OCI-LY7 (cell line): ENCODE results near the gene CORO2B. TPM values are rescaled to one million over a fixed set of nuclear protein-coding genes. Genes with fewer than 3 reads are reported as not detected.

Source experiments
- BruUV-seq: library from RNA; stranded (reverse); fragments of 400-500 nt; replicated peaks from 2 replicates; lab custom pipeline; 2021; lab: Mats Ljungman, UMichigan
- CTCF ChIA-PET: fragments of 300-600 bp; sonication (Branson Sonifier 250); formaldehyde crosslinking; loops from one replicate; lab custom pipeline; 2022; ENCODE audit warnings: antibody characterized with exemption; ENCODE audit not compliant: unreplicated experiment; lab: Charles Lee
- POLR2A ChIA-PET: fragments of 300-600 bp; sonication (Branson Sonifier 250); formaldehyde crosslinking; loops from one replicate; lab custom pipeline; 2022; ENCODE audit warnings: antibody characterized with exemption; lab: Charles Lee
- DNase-seq: peaks from one replicate; pipeline ENCODE4 v3.0.0-alpha.2; 2015; ENCODE audit warnings: low spot score
- H2AFZ ChIP-seq: fragments of 200-600 bp; sonication (generic), shearing (Covaris generic); 2 replicates; pipeline ENCODE4 v1.6.1; 2014; ENCODE audit warnings: mild to moderate bottlenecking, antibody characterized with exemption, low read length, moderate library complexity
- H3K27ac ChIP-seq: fragments of 200-600 bp; sonication (generic); 2 replicates; pipeline ENCODE4 v1.5.1; 2014; ENCODE audit warnings: mixed run types, low read depth, mild to moderate bottlenecking, moderate library complexity, low read length, inconsistent platforms; ENCODE audit not compliant: poor library complexity, severe bottlenecking
- H3K36me3 ChIP-seq: fragments of 200-600 bp; sonication (generic); 2 replicates; pipeline ENCODE4 v1.6.1; 2014; ENCODE audit warnings: mild to moderate bottlenecking, antibody characterized with exemption, low read length, moderate library complexity, mixed read lengths; ENCODE audit not compliant: insufficient read depth
- H3K4me1 ChIP-seq: fragments of 200-600 bp; sonication (generic); 2 replicates; pipeline ENCODE4 v1.5.1; 2014; ENCODE audit warnings: mild to moderate bottlenecking, low read length; ENCODE audit not compliant: insufficient read depth, poor library complexity, severe bottlenecking
- H3K4me2 ChIP-seq: fragments of 200-600 bp; sonication (generic); 2 replicates; pipeline ENCODE4 v1.6.1; 2014; ENCODE audit warnings: mild to moderate bottlenecking, low read length
- H3K4me3 ChIP-seq: fragments of 200-600 bp; sonication (generic); 2 replicates; pipeline ENCODE4 v1.5.1; 2014; ENCODE audit warnings: mild to moderate bottlenecking, low read depth, low read length; ENCODE audit not compliant: poor library complexity, severe bottlenecking
- H3K79me2 ChIP-seq: fragments of 200-600 bp; sonication (generic); 2 replicates; pipeline ENCODE4 v1.6.1; 2016; ENCODE audit warnings: low read depth, mild to moderate bottlenecking, low read length, moderate library complexity, mixed read lengths; ENCODE audit not compliant: insufficient read depth
- H3K9me2 ChIP-seq: fragments of 200-600 bp; sonication (generic); 2 replicates; pipeline ENCODE4 v1.6.1; 2016; ENCODE audit warnings: mild to moderate bottlenecking, low read length, mixed read lengths; ENCODE audit not compliant: insufficient read depth
- H3K9me3 ChIP-seq: fragments of 200-600 bp; sonication (generic); 2 replicates; pipeline ENCODE4 v1.6.1; 2014; ENCODE audit warnings: mild to moderate bottlenecking, mixed run types, low read length, mixed read lengths
- H4K20me1 ChIP-seq: fragments of 200-600 bp; sonication (generic); 2 replicates; pipeline ENCODE4 v1.6.1; 2014; ENCODE audit warnings: mild to moderate bottlenecking, antibody characterized with exemption, low read length, moderate library complexity, mixed read lengths; ENCODE audit not compliant: insufficient read depth
- CTCF ChIP-seq: fragments of 200-600 bp; sonication (generic); conservative IDR thresholded peaks from 2 replicates; pipeline ENCODE4 v1.5.1; 2014; ENCODE audit warnings: mild to moderate bottlenecking, antibody characterized with exemption, low read length, moderate library complexity, mixed read lengths
- EZH2phosphoT487 ChIP-seq: fragments of 200-600 bp; sonication (generic); IDR thresholded peaks from 2 replicates; pipeline ENCODE4 v1.6.1; 2018; ENCODE audit warnings: low read depth, borderline replicate concordance, mild to moderate bottlenecking, mixed run types, antibody characterized with exemption, low read length, moderate library complexity, mixed read lengths
- intact Hi-C: fragments of 100-400 bp; cut with micrococcal nuclease; formaldehyde crosslinking; loops from one replicate; pipeline ENCODE4 v1.10.0; 2022; ENCODE audit not compliant: unreplicated experiment
- total RNA-seq, 2 experiments: library from RNA; depleted of rRNA in 1 of 2; stranded (reverse); fragments of >200 nt in 1 of 2; shearing (Covaris generic) in 1 of 2; gene quantifications; 2 replicates each; pipeline ENCODE4 v1.2.3, GENCODE V29; 2014 to 2022

The CORO2B gene
- total RNA-seq, 2 experiments from 2014 or later, result 7.4 to 12.5 TPM

- Histone ChIP-seq H3K79me2 (no peaks in the 10 kb centered on the region), H3K4me3 (no peak overlapping the region), H3K27ac (no peak overlapping the region), H3K9me3 (no peaks in the 10 kb centered on the region), H4K20me1 (no peaks in the 10 kb centered on the region), H2AFZ (no peak overlapping the region), H3K36me3 (0 out of 2 replicates have a peak, but pooled peaks cover 4% of the 10 kb centered on the region), H3K9me2 (no peaks in the 10 kb centered on the region), H3K4me1 (no peaks in the 10 kb centered on the region), H3K4me2 (no peak overlapping the region)
- CTCF ChIA-PET, result no interaction called here
- DNase-seq, result no peak
- POLR2A ChIA-PET, result interaction anchor here (1.3 kb wide), 1 partner anchor 31 kb away, joined by 3 read pairs; no protein-coding TSS in a partner anchor
- intact Hi-C loops, result no loop called here
- no peak for TF ChIP-seq EZH2phosphoT487
- no peak for TF ChIP-seq CTCF
- no TSS peak for BruUV-seq
Observed at GRCh38 chr15:68706256-68706655, 127.5 kb downstream of the CORO2B start.

GRCh38 chr15:68706931-68707330 lies 128.1 kb downstream of the CORO2B start:
- no peaks in the 10 kb centered on the region for H3K9me2 ChIP-seq
- DNase-seq, result no peak
- intact Hi-C loops, result no loop called here
- H3K4me2 ChIP-seq, result no peak overlapping the region
- no peak overlapping the region for H2AFZ ChIP-seq
- no peak overlapping the region for H3K27ac ChIP-seq
- no peaks in the 10 kb centered on the region for H3K4me1 ChIP-seq
- ChIA-PET CTCF (no interaction called here), POLR2A (interaction anchor here (1.3 kb wide), 1 partner anchor 32 kb away, joined by 3 read pairs; no protein-coding TSS in a partner anchor)
- no peaks in the 10 kb centered on the region for H3K79me2 ChIP-seq
- TF ChIP-seq EZH2phosphoT487, result no peak
- no peak for TF ChIP-seq CTCF
- H3K4me3 ChIP-seq, result no peak overlapping the region
- no TSS peak for BruUV-seq
- H3K9me3 ChIP-seq, result no peaks in the 10 kb centered on the region
- peaks cover 11% of the 10 kb centered on the region; the same call in 1 of the 2 replicates for H3K36me3 ChIP-seq
- no peaks in the 10 kb centered on the region for H4K20me1 ChIP-seq

GRCh38 chr15:68707386-68707785 lies 128.6 kb downstream of the CORO2B start:
- H3K4me3 ChIP-seq, result no peak overlapping the region
- H2AFZ ChIP-seq, result no peak overlapping the region
- DNase-seq, result no peak
- no peak overlapping the region for H3K27ac ChIP-seq
- H3K36me3 ChIP-seq, result peaks cover 15% of the 10 kb centered on the region; the same call in 1 of the 2 replicates
- no peaks in the 10 kb centered on the region for H3K4me1 ChIP-seq
- H4K20me1 ChIP-seq, result no peaks in the 10 kb centered on the region
- ChIA-PET POLR2A (interaction anchor here (1.3 kb wide), 1 partner anchor 32 kb away, joined by 3 read pairs; no protein-coding TSS in a partner anchor), CTCF (no interaction called here)
- no peaks in the 10 kb centered on the region for H3K79me2 ChIP-seq
- intact Hi-C loops, result no loop called here
- BruUV-seq, result no TSS peak
- no peaks in the 10 kb centered on the region for H3K9me2 ChIP-seq
- TF ChIP-seq CTCF (no peak), EZH2phosphoT487 (no peak)
- no peak overlapping the region for H3K4me2 ChIP-seq
- H3K9me3 ChIP-seq, result no peaks in the 10 kb centered on the region
